ENCODE data around the gene DZIP1L.

Gene DZIP1L

DNA sequence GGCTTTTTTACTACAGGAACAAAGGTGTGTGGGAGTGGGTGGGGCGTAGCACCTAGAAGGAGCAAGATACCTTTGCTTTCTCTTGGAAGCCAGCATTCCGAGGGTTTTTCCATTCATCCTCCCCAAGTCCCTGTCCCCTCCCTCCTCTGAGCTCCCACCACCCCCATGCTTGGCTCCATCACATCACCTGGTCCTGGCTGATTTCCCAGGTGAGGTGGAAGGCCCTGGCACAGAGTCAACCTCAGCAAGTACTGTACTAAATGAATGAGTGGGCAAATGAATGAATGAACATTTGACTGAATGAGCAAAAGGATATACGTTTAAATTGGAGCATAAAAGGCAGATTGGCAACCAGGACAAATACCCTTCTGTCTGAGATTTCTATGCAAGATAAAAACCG is 45.4 kb downstream of the DZIP1L start:
- TF ChIP-seq PPARA (CRISPR knock-in tag; IDR thresholded peaks at IDR 0.05; ENCODE audit: borderline replicate concordance), result no peak
- ATAC-seq, result no peak

DNA sequence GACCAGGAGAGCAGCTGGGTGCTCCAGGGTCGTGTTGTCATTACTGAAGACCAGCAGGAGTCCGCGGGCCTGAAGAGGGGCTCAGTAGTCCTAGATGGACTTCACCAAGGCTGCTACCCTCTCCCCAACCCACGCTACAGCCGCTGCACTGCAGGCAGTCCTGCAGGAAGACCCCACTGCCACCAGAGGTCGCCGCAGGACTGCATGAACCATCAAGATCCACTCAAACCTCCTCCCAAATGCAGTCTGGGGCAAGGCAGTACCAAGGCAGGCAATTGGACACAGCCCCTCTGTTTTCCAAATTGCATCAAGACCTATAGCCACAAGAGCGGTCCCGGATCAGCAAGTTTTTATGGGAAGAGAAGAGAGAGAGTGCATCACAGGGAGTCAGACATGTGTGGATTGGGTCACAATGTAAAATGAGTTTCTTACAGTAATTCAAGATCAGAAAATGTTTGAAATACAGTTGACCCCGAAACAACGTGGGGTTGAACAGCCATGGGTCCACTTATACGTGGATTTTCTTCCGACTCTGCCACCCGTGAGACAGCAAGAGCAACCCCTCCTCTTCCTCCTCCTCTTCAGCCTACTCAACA is 46.7 kb downstream of the DZIP1L start:
- TF ChIP-seq ZNF70 (CRISPR knock-in tag; IDR thresholded peaks at IDR 0.05) (no peak), TCF4 (CRISPR knock-in tag; IDR thresholded peaks at IDR 0.05; ENCODE audit: borderline replicate concordance) (no peak), ZC3H10 (CRISPR knock-in tag; IDR thresholded peaks at IDR 0.05) (no peak), RARB (CRISPR knock-in tag; IDR thresholded peaks at IDR 0.05) (no peak), PPARA (CRISPR knock-in tag; IDR thresholded peaks at IDR 0.05; ENCODE audit: borderline replicate concordance) (no peak), ARNTL (CRISPR knock-in tag; IDR thresholded peaks at IDR 0.05; ENCODE audit: borderline replicate concordance, low read depth) (no peak), ESRRG (CRISPR knock-in tag; IDR thresholded peaks at IDR 0.05) (no peak), TOX (CRISPR knock-in tag; IDR thresholded peaks at IDR 0.05; ENCODE audit: borderline replicate concordance) (no peak), ZFP30 (CRISPR knock-in tag; IDR thresholded peaks at IDR 0.05) (no peak), BACH2 (CRISPR knock-in tag; IDR thresholded peaks at IDR 0.05; ENCODE audit: borderline replicate concordance) (no peak), SNAI2 (CRISPR knock-in tag; IDR thresholded peaks at IDR 0.05) (no peak)
- TF ChIP-seq, protein P1, sequence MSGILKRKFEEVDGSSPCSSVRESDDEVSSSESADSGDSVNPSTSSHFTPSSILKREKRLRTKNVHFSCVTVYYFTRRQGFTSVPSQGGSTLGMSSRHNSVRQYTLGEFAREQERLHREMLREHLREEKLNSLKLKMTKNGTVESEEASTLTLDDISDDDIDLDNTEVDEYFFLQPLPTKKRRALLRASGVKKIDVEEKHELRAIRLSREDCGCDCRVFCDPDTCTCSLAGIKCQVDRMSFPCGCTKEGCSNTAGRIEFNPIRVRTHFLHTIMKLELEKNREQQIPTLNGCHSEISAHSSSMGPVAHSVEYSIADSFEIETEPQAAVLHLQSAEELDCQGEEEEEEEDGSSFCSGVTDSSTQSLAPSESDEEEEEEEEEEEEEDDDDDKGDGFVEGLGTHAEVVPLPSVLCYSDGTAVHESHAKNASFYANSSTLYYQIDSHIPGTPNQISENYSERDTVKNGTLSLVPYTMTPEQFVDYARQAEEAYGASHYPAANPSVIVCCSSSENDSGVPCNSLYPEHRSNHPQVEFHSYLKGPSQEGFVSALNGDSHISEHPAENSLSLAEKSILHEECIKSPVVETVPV (CRISPR knock-in tag; IDR thresholded peaks at IDR 0.05), result no peak
- TF ChIP-seq, protein P2, sequence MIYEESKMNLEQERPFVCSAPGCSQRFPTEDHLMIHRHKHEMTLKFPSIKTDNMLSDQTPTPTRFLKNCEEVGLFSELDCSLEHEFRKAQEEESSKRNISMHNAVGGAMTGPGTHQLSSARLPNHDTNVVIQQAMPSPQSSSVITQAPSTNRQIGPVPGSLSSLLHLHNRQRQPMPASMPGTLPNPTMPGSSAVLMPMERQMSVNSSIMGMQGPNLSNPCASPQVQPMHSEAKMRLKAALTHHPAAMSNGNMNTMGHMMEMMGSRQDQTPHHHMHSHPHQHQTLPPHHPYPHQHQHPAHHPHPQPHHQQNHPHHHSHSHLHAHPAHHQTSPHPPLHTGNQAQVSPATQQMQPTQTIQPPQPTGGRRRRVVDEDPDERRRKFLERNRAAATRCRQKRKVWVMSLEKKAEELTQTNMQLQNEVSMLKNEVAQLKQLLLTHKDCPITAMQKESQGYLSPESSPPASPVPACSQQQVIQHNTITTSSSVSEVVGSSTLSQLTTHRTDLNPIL (CRISPR knock-in tag; IDR thresholded peaks at IDR 0.05; ENCODE audit: low read depth), result no peak
- TF ChIP-seq, protein P3, sequence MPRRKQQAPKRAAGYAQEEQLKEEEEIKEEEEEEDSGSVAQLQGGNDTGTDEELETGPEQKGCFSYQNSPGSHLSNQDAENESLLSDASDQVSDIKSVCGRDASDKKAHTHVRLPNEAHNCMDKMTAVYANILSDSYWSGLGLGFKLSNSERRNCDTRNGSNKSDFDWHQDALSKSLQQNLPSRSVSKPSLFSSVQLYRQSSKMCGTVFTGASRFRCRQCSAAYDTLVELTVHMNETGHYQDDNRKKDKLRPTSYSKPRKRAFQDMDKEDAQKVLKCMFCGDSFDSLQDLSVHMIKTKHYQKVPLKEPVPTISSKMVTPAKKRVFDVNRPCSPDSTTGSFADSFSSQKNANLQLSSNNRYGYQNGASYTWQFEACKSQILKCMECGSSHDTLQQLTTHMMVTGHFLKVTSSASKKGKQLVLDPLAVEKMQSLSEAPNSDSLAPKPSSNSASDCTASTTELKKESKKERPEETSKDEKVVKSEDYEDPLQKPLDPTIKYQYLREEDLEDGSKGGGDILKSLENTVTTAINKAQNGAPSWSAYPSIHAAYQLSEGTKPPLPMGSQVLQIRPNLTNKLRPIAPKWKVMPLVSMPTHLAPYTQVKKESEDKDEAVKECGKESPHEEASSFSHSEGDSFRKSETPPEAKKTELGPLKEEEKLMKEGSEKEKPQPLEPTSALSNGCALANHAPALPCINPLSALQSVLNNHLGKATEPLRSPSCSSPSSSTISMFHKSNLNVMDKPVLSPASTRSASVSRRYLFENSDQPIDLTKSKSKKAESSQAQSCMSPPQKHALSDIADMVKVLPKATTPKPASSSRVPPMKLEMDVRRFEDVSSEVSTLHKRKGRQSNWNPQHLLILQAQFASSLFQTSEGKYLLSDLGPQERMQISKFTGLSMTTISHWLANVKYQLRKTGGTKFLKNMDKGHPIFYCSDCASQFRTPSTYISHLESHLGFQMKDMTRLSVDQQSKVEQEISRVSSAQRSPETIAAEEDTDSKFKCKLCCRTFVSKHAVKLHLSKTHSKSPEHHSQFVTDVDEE (CRISPR knock-in tag; IDR thresholded peaks at IDR 0.05), result no peak
- ATAC-seq, result peak; percentile 98

DNA sequence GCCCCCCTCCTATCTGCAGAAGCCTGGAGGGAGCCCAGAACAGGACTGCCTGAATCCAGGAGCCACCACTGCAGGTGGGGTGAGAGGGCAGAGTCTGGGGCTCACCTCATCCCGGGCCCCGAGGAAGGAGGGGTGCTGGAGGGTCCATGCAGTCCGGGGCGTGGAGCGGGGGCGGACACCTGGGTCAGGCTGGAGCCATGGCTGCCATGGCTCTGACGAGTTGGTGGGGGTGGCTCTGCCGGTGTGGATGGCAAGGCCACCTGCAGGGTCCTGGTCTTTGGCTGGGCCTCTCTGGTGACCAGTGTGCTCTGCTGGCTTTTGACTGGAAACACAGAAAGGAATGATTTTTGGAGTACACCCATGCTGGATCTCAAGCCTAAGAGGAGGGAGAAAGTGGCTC is 47.4 kb downstream of the DZIP1L start:
- no peak for TF ChIP-seq ARNTL (CRISPR knock-in tag; IDR thresholded peaks at IDR 0.05; ENCODE audit: borderline replicate concordance, low read depth)
- TF ChIP-seq, protein P4, sequence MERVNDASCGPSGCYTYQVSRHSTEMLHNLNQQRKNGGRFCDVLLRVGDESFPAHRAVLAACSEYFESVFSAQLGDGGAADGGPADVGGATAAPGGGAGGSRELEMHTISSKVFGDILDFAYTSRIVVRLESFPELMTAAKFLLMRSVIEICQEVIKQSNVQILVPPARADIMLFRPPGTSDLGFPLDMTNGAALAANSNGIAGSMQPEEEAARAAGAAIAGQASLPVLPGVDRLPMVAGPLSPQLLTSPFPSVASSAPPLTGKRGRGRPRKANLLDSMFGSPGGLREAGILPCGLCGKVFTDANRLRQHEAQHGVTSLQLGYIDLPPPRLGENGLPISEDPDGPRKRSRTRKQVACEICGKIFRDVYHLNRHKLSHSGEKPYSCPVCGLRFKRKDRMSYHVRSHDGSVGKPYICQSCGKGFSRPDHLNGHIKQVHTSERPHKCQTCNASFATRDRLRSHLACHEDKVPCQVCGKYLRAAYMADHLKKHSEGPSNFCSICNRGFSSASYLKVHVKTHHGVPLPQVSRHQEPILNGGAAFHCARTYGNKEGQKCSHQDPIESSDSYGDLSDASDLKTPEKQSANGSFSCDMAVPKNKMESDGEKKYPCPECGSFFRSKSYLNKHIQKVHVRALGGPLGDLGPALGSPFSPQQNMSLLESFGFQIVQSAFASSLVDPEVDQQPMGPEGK (CRISPR knock-in tag; IDR thresholded peaks at IDR 0.05; ENCODE audit: borderline replicate concordance), result no peak
- TF ChIP-seq TOX (CRISPR knock-in tag; IDR thresholded peaks at IDR 0.05; ENCODE audit: borderline replicate concordance), result no peak
- TF ChIP-seq ZNF70 (CRISPR knock-in tag; IDR thresholded peaks at IDR 0.05), result no peak
- no peak for TF ChIP-seq TCF4 (CRISPR knock-in tag; IDR thresholded peaks at IDR 0.05; ENCODE audit: borderline replicate concordance)
- ATAC-seq, result no peak

DNA sequence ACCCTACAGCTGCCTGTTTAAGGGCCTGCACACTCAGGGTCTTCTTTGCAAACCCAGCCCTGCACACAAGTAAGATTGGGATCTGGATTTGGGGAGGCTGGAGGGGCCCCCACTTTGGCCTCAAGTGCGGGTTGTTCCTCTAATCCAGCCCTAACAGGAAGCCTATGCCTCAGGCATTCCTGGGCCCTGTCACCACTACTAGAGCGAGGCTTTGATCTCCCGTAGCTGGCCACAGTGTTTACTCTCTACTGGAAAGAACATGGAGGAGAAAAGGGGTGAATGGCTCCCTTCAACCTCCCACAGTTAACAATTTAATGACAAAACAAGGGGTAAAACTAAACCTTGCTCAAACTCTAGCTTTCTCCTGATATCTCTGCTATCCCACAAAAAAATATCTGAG is 48.4 kb downstream of the DZIP1L start:
- no peak for ATAC-seq
- TF ChIP-seq, protein P1 (CRISPR knock-in tag; IDR thresholded peaks at IDR 0.05), result no peak
- TF ChIP-seq ARNTL (CRISPR knock-in tag; IDR thresholded peaks at IDR 0.05; ENCODE audit: borderline replicate concordance, low read depth) (no peak), OSR1 (CRISPR knock-in tag; IDR thresholded peaks at IDR 0.05) (no peak), ISL1 (CRISPR knock-in tag; IDR thresholded peaks at IDR 0.05) (no peak), SNAI2 (CRISPR knock-in tag; IDR thresholded peaks at IDR 0.05) (no peak)
- TF ChIP-seq, protein P4 (CRISPR knock-in tag; IDR thresholded peaks at IDR 0.05; ENCODE audit: borderline replicate concordance), result no peak
